ENCODE measurements around the gene CCDC167. TPM values are rescaled to one million over a fixed set of nuclear protein-coding genes. Genes with fewer than 3 reads are reported as not detected.

Gene CCDC167
- total RNA-seq, 1 experiment from 2014 or later, result 27.8 TPM

- BruUV-seq (replicated peaks), result no TSS peak
- CTCF ChIA-PET, result no interaction called here
Observed at GRCh38 chr6:37482606-37483251, 17.0 kb downstream of the CCDC167 start.

More at GRCh38 chr6:37482606-37483251, 17.0 kb downstream of the CCDC167 start:
- H3K27ac ChIP-seq (ENCODE audit: low read depth, low read length), result no peak overlapping the region
- no peaks in the 10 kb centered on the region for H3K4me1 ChIP-seq (ENCODE audit: control insufficient read depth in 1 of 2, insufficient read depth in 2 of 2, low read length in 2 of 2)
- intact Hi-C loops (cut with micrococcal nuclease), result no loop called here
- no peak for ATAC-seq
- POLR2A ChIA-PET, result no interaction called here
- no peaks in the 10 kb centered on the region for H3K9me3 ChIP-seq (ENCODE audit: control insufficient read depth in 1 of 2, insufficient read depth in 1 of 2, low read depth in 1 of 2, low read length in 2 of 2)
- H3K9me2 ChIP-seq (ENCODE audit: insufficient read depth), result no peaks in the 10 kb centered on the region
- no peak for TF ChIP-seq POLR2AphosphoS5 (IDR thresholded peaks at IDR 0.05; ENCODE audit: low read depth, low read length)
- TF ChIP-seq CEBPB (IDR thresholded peaks at IDR 0.05; ENCODE audit: low read depth), result no peak
- TF ChIP-seq, protein P1, sequence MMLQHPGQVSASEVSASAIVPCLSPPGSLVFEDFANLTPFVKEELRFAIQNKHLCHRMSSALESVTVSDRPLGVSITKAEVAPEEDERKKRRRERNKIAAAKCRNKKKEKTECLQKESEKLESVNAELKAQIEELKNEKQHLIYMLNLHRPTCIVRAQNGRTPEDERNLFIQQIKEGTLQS (IDR thresholded peaks at IDR 0.05), result no peak
- TF ChIP-seq FOSL1 (IDR thresholded peaks at IDR 0.05; ENCODE audit: low read depth), result no peak
- TF ChIP-seq, protein P2, sequence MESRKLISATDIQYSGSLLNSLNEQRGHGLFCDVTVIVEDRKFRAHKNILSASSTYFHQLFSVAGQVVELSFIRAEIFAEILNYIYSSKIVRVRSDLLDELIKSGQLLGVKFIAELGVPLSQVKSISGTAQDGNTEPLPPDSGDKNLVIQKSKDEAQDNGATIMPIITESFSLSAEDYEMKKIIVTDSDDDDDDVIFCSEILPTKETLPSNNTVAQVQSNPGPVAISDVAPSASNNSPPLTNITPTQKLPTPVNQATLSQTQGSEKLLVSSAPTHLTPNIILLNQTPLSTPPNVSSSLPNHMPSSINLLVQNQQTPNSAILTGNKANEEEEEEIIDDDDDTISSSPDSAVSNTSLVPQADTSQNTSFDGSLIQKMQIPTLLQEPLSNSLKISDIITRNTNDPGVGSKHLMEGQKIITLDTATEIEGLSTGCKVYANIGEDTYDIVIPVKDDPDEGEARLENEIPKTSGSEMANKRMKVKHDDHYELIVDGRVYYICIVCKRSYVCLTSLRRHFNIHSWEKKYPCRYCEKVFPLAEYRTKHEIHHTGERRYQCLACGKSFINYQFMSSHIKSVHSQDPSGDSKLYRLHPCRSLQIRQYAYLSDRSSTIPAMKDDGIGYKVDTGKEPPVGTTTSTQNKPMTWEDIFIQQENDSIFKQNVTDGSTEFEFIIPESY (IDR thresholded peaks at IDR 0.05; ENCODE audit: extremely low read depth, insufficient replicate concordance, low read length), result no peak
- no peak for TF ChIP-seq REST (IDR thresholded peaks at IDR 0.05; ENCODE audit: low read depth)
- TF ChIP-seq RAD21 (IDR thresholded peaks at IDR 0.05; ENCODE audit: low read depth), result no peak
- no peak for TF ChIP-seq EZH2phosphoT487 (IDR thresholded peaks at IDR 0.05; ENCODE audit: borderline replicate concordance)
- no peak for TF ChIP-seq CTCF (IDR thresholded peaks at IDR 0.05 in 2 of 3, conservative IDR thresholded peaks at IDR 0.05 in 1 of 3; ENCODE audit: borderline replicate concordance in 1 of 3, insufficient read depth in 1 of 3, low read depth in 2 of 3, low read length in 2 of 3)
- no peak for TF ChIP-seq TCF7L2 (IDR thresholded peaks at IDR 0.05; ENCODE audit: borderline replicate concordance, extremely low read depth, insufficient read depth, insufficient read length)
- TF ChIP-seq JUND (IDR thresholded peaks at IDR 0.05), result no peak
- no peak for TF ChIP-seq YY1 (IDR thresholded peaks at IDR 0.05; ENCODE audit: extremely low read depth, insufficient replicate concordance, low read depth, low read length)
- peaks cover 2 to 14% of the 10 kb centered on the region in 2 experiments; a peak in 2 of 4 replicates for H3K36me3 ChIP-seq (ENCODE audit: control insufficient read depth in 1 of 2, insufficient read depth in 2 of 2, low read length in 2 of 2)
- no peak for DNase-seq (ENCODE audit: low read depth, low spot score)
- no peak overlapping the region for H3K4me3 ChIP-seq (replicated peaks in 1 of 2; ENCODE audit: low read depth in 1 of 2, low read length in 2 of 2)
- H3K4me2 ChIP-seq (ENCODE audit: low read length), result no peak overlapping the region
- H3K79me2 ChIP-seq (ENCODE audit: insufficient read depth, low read length), result no peaks in the 10 kb centered on the region
- H3K9ac ChIP-seq (ENCODE audit: low read length), result no peak overlapping the region
- no peaks in the 10 kb centered on the region for H3K27me3 ChIP-seq (ENCODE audit: insufficient read depth, low read length)
- RAD21 ChIA-PET (ENCODE audit: low non-redundant PET in 1 of 2, low total read pairs in 2 of 2, uncharacterized antibody in 2 of 2, unreplicated experiment in 2 of 2), result no interaction called here
- no peak overlapping the region for H2AFZ ChIP-seq (ENCODE audit: low read depth, low read length, poor library complexity, severe bottlenecking)
- no peaks in the 10 kb centered on the region for H4K20me1 ChIP-seq (ENCODE audit: insufficient read depth)
